CD4-positive, alpha-beta T cell treated with Interleukin-15 for 1 hour (primary cell): ENCODE data around the gene TNFSF9.
A peak's percentile ranks its signal among the peaks of the same experiment; 100 is the strongest.
"Not testable (repeated sequence)": the region's sequence is repeated elsewhere in the genome, so short reads cannot be mapped to it uniquely, and the experiment has no call there.

Source experiments
- DNase-seq: peaks from one replicate; pipeline ENCODE4 v3.0.0-alpha.2; 2020

Gene TNFSF9

DNA sequence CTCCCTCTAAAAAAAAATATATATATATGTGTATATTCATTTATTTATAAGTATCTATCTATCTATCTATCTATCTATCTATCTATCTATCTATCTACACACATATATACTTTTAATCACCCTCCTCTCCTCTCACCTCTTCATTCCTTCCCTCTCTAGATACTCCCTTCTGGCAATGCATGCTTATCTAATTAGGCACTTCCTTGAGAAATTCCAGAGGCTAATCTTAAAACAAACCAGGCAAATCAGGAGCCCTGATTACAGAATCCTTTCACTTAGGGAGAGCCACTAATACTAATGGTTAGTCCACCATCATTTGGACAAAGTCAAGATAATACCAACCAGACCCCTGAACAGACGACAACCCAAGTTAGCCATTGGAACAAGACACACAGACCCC lies 42.5 kb downstream of the TNFSF9 start:
- DNase-seq: no peak

DNA sequence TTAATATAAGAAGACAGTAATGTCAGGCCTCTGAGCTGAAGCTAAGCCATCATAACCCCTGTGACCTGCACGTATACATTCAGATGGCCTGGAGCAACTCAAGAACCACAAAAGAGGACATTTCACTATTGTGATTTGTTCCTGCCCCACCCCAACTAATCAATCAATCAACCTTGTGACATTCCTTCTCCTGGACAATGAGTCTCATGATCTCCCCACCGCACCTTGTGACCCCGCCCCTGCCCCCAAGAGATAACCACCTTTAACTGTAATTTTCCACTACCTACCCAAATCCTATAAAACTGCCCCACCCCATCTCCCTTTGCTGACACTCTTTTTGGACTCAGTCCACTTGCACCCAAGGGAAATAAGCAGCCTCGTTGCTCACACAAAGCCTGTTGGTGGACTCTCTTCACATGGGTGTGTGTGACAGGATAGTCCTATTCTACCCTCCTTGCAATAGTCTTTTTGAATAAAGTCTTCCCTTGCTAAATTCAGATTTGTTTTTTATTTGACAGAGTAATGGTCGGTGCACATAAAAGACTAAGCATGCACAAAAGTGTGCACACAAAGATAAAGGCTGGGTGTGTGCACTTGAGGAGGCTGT lies 46.1 kb downstream of the TNFSF9 start:
- no peak for DNase-seq

DNA sequence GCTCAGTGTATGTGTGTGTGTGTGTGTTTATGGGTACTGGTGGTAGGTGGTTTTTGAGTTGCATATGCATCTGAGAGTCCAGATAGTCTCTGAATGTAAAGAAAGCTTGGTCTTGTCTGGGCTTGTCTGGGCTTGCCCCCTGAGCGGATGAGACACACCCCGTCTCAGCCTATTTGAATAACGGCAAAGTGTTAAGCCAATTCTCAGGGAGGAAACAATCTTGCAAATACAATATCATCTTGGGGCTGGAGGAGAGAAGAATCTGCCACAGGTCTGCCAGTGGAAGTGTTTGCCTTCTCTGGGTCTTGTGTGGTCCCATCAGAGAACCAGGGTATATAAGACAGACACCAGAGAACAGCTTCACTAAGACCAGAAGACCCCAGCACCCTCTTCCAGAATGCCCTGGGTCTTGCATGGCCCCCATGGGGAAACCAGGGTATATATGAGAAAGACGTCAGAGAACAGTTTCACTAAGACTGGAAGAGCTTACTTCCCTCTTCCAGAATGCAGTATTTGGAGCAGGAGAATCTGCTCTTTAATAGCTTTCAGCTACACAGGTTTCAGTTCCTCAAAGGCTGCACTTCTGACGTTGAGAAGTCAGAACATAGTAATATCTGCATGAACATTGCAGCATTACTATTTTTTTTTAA lies 46.8 kb downstream of the TNFSF9 start:
- DNase-seq: peak; percentile 34

DNA sequence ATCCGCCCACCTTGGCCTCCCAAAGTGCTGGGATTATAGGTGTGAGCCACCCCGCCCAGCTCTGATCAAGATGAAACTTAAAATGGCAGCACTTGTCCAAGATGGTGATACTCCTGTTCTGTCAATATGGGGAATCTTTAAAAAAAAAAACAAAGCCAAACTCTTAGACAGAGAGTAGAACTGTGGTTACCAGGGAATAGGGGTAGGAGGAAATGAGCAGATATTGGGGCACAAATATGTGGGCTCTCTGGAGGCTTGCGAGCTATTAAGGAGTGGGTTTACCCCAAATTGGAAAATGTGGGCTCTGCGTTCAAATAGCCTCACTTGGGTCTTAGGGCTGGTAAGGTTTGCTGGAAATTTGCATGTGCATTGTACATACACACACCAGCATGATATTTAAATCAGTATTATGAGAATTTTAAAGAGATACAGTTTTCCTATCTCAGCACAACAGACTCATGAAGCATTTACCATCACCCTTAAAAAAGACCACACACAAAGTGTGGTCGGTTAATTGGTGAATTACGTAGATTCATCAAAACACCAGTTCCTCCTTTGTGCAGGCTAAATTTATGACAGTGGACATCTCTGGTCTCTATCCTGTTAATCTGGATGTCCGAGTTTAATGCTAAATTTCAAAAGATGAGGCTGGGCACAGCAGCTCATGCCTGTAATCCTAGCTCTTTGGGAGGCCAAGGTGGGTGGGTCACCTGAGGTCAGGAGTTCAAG lies 48.8 kb downstream of the TNFSF9 start:
- DNase-seq: no peak

DNA sequence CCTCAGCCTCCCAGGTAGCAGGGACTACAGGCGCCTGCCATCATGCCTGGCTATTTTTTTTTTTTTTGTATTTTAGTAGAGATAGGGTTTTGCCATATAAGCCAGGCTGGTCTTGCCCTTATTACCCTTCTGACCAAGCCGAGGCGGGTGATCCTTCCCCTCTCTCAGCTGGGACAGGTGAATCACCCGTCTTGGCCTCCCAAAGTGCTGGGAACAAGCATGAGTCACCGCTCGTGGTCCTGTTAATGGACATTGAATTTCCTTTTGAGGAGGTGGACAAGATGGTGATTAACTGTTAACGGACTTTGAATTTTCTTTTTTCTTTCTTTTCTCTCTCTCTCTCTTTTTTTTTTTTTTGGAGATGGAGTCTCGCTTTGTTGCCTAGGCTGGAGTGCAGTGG lies 49.5 kb downstream of the TNFSF9 start:
- peak; percentile 30 for DNase-seq

DNA sequence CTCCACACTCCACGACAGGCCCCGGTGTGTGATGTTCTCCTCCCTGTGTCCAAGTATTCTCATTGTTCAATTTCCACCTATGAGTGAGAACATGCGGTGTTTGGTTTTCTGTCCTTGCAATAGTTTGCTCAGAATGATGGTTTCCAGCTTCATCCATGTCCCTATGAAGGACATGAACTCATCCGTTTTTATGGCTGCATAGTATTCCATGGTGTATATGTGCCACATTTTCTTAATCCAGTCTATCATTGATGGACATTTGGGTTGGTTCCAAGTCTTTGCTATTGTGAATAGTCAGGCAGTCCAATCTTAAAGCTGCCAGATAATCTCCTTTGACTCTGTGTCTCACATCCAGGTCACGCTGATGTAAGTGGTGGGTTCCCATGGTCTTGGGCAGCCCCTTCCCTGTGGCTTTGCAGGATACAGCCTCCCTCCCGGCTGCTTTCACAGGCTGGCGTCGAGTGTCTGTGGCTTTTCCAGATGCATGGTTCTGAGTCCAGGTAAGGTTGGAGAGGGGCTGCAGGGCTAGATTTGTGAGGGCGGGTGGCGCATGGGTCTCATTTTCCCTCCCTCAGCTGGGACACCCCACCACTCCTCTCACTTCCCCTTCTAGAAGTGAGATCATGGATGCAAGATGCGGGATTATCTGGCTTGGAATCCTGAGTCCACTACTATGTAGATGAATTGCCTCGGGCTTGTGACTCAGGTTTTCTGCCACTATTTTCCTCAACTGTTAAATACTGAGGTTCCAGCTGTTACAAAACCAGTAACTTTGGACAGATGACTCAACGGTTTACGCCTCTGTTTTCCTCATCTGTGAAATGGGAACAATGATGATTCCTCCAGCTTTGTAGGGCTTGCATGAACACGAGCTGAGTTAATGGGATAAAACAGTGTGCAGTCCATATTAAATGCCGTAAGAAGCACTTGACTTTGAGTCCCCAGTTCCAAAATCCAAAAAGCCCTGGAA lies 52.0 kb downstream of the TNFSF9 start:
- not testable (repeated sequence) for DNase-seq
